Upper lobe of left lung (tissue), 6 donors: ENCODE results near the gene LRRC61. TPM values are rescaled to one million over a fixed set of nuclear protein-coding genes. Genes with fewer than 3 reads are reported as not detected.
A peak's percentile ranks its signal among the peaks of the same experiment; 100 is the strongest.

Experiments used
- ATAC-seq, 2 donors: fragments of 200-7000 bp; cut with Tn5 transposase; one replicate each; pipeline ENCODE4 v1.9.1; 2022; ENCODE audit warnings: mild to moderate bottlenecking in 2 of 2, moderate library complexity in 2 of 2; ENCODE audit not compliant: low FRiP score in 2 of 2
- DNase-seq, 2 donors: peaks; one replicate each; pipeline ENCODE4 v3.0.0-alpha.2; 2019 to 2020
- H3K27ac ChIP-seq, 4 donors: fragments of 200-600 bp; sonication (generic); one replicate each; pipeline ENCODE4 v1.5.1; 2016 to 2019
- H3K27me3 ChIP-seq, 4 donors: fragments of 200-600 bp; sonication (generic); one replicate each; pipeline ENCODE4 v1.5.1; 2017 to 2019
- H3K36me3 ChIP-seq, 4 donors: fragments of 200-600 bp; sonication (generic); one replicate each; pipeline ENCODE4 v1.5.1; 2016 to 2019
- H3K4me1 ChIP-seq, 4 donors: fragments of 200-600 bp; sonication (generic); one replicate each; pipeline ENCODE4 v1.5.1; 2018 to 2019
- H3K4me3 ChIP-seq, 4 donors: fragments of 200-600 bp; sonication (generic); one replicate each; pipeline ENCODE4 v1.5.1; 2017 to 2019; ENCODE audit warnings: mild to moderate bottlenecking in 2 of 4, moderate library complexity in 1 of 4
- H3K9me3 ChIP-seq, 4 donors: fragments of 200-600 bp; sonication (generic); one replicate each; pipeline ENCODE4 v1.5.1; 2018 to 2019
- CTCF ChIP-seq, 6 experiments: fragments of 450-650 bp in 4 of 6; fragments of 200-600 bp in 2 of 6; sonication (generic) in 2 of 6; IDR thresholded peaks; one replicate each; pipeline ENCODE4 v1.5.1; 2016 to 2019; ENCODE audit warnings: antibody characterized with exemption in 6 of 6
- EP300 ChIP-seq, 4 donors: sonication (generic); formaldehyde crosslinking; IDR thresholded peaks; one replicate each; pipeline ENCODE4 v1.5.1; 2017; ENCODE audit warnings: antibody characterized with exemption in 4 of 4, control low read depth in 2 of 4
- POLR2A ChIP-seq, 4 donors: fragments of 450-650 bp; IDR thresholded peaks; one replicate each; pipeline ENCODE4 v1.5.1; 2016 to 2017; ENCODE audit warnings: antibody characterized with exemption in 4 of 4, mild to moderate bottlenecking in 2 of 4
- POLR2AphosphoS5 ChIP-seq, 2 donors: sonication (generic); formaldehyde crosslinking; IDR thresholded peaks; one replicate each; pipeline ENCODE4 v1.5.1; 2017; ENCODE audit warnings: antibody characterized with exemption in 2 of 2
- WGBS, 2 donors: methylation state at CpG; one replicate each; pipeline ENCODE4 v1.1.5; 2017 to 2018; 5-methylcytosine and 5-hydroxymethylcytosine counted together
- total RNA-seq, 6 donors: library from RNA; depleted of rRNA in 4 of 6; stranded (reverse); fragments of >200 nt in 4 of 6; gene quantifications; one replicate each; pipeline versions ENCODE4 v1.1.0 to v1.2.1, GENCODE V29; 2016 to 2021
- donor health status: DM: no; HTN: no; CAD: no; lungs with moderate emphysema.
- donor health status: DM: no; HTN: yes; CAD: no; lungs with severe emphysema.

The LRRC61 gene
- total RNA-seq, 6 donors from 2014 or later = 15.4 to 31.4 (median 19.2) TPM

DNA sequence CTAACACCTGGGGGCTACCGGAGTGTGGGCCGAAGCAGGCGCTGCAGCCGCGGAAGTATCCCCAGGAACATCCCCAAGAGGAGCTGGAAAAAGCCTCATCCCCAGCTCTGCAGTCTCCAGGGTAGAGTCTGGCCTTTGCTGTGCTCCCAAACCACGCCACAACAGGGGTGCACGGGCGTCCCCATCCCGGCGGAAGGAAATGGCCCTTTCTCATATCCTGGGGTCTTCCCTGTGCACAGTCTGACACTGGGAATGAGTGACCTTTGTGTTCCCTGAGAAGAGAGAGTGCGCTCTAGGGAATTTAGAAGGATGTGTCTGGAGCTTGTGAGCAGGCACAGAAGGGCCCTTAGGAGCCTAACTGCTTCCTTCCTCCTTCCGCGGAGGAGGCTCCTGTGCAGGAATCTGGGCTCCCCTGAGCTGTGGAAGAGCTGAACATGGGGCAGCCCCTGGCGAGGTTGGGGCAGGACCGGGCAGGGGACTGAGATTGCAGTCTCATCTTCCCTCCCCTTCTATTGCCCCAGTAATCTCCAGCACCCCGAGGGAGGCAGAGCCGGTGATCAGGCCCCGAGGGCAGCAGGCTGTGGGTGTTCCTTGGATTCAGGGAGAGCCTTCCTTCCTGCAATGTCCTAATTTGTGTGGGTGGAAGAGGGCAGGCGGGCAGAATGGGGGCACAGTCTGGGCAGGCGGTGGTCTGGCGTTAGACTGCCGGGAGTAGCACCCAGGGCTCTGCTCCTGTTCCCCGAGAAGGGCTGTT, 46.8 kb downstream of the LRRC61 start:
- peak overlapping the region; percentile 93 to 97 (median 94) for H3K27ac ChIP-seq
- DNase-seq (no peak), ATAC-seq (peak in 1 of 2 donors; percentile 2)
- TF ChIP-seq CTCF (IDR thresholded peaks at IDR 0.05) (no peak), POLR2A (IDR thresholded peaks at IDR 0.05) (no peak), EP300 (IDR thresholded peaks at IDR 0.05) (no peak), POLR2AphosphoS5 (IDR thresholded peaks at IDR 0.05) (no peak)
- no peaks in the 10 kb centered on the region for H3K9me3 ChIP-seq
- H3K4me3 ChIP-seq = peak overlapping the region in 3 of 4 donors; percentile 83 to 96 (median 91)
- H3K4me1 ChIP-seq = peaks cover 19 to 46% (median 22%) of the 10 kb centered on the region in 4 donors
- 35 to 82% methylated on average over 7 to 23 of the region's 23 CpGs for WGBS, 2 donors
- H3K27me3 ChIP-seq = no peaks in the 10 kb centered on the region
- H3K36me3 ChIP-seq = peaks cover 6 to 41% (median 32%) of the 10 kb centered on the region in 4 donors

GRCh38 chr7:150370612-150371071, 47.5 kb downstream of the LRRC61 start:
- Histone ChIP-seq H3K36me3 (peaks cover 6 to 41% (median 32%) of the 10 kb centered on the region in 4 donors), H3K9me3 (no peaks in the 10 kb centered on the region), H3K27ac (peak overlapping the region in 2 of 4 donors; percentile 94 to 97), H3K4me1 (peaks cover 19 to 49% (median 22%) of the 10 kb centered on the region in 4 donors), H3K27me3 (no peaks in the 10 kb centered on the region), H3K4me3 (peak overlapping the region in 1 of 4 donors; percentile 96)
- WGBS, 2 donors = 81 to 82% methylated on average over 3 of the region's 3 CpGs
- TF ChIP-seq EP300 (IDR thresholded peaks at IDR 0.05) (no peak), POLR2AphosphoS5 (IDR thresholded peaks at IDR 0.05) (no peak), CTCF (IDR thresholded peaks at IDR 0.05) (no peak), POLR2A (IDR thresholded peaks at IDR 0.05) (no peak)
- no peak for ATAC-seq
- DNase-seq = no peak

GRCh38 chr7:150371131-150371995, 48.2 kb downstream of the LRRC61 start:
- TF ChIP-seq POLR2AphosphoS5 (IDR thresholded peaks at IDR 0.05) (no peak), EP300 (IDR thresholded peaks at IDR 0.05) (no peak), CTCF (IDR thresholded peaks at IDR 0.05) (no peak), POLR2A (IDR thresholded peaks at IDR 0.05) (no peak)
- WGBS, 2 donors = 89 to 92% methylated on average over 23 to 31 of the region's 48 CpGs
- Histone ChIP-seq H3K4me1 (peaks cover 19 to 50% (median 22%) of the 10 kb centered on the region in 4 donors), H3K36me3 (peaks cover 6 to 41% (median 32%) of the 10 kb centered on the region in 4 donors), H3K4me3 (no peak overlapping the region), H3K9me3 (no peaks in the 10 kb centered on the region), H3K27me3 (no peaks in the 10 kb centered on the region), H3K27ac (peak overlapping the region in 2 of 4 donors; percentile 11 to 94)
- DNase-seq = peak in 1 of 2 donors; percentile 68
- no peak for ATAC-seq

DNA sequence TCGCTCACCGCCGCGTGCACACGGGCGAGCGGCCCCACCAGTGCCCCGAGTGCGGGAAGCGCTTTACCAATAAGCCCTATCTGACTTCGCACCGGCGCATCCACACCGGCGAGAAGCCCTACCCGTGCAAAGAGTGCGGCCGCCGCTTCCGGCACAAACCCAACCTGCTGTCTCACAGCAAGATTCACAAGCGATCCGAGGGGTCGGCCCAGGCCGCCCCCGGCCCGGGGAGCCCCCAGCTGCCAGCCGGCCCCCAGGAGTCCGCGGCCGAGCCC, 48.8 kb downstream of the LRRC61 start:
- TF ChIP-seq EP300 (IDR thresholded peaks at IDR 0.05) (no peak), CTCF (IDR thresholded peaks at IDR 0.05) (no peak)
- Histone ChIP-seq H3K4me1 (peaks cover 19 to 55% (median 22%) of the 10 kb centered on the region in 4 donors), H3K36me3 (peaks cover 6 to 41% (median 32%) of the 10 kb centered on the region in 4 donors), H3K4me3 (no peak overlapping the region), H3K9me3 (no peaks in the 10 kb centered on the region), H3K27ac (no peak overlapping the region), H3K27me3 (no peaks in the 10 kb centered on the region)
- peak in 1 of 2 donors; percentile 81 for DNase-seq
- WGBS, 2 donors = 95 to 97% methylated on average over 20 of the region's 30 CpGs
- ATAC-seq = no peak
